HG03060 (cell line): ENCODE data around the gene GALM.
"Not testable (repeated sequence)": the region's sequence is repeated elsewhere in the genome, so short reads cannot be mapped to it uniquely, and the experiment has no call there.

Source experiments
- ATAC-seq: cut with Tn5 transposase; IDR thresholded peaks from one replicate; pipeline ENCODE4 v1.9.1; 2021; ENCODE audit warnings: low read depth, moderate number of reproducible peaks; ENCODE audit not compliant: unreplicated experiment

The GALM gene

GRCh38 chr2:38665854-38666555 lies at the start of gene GALM:
Gene GALM, plus strand, starts transcription at chr2:38666114. Its CDS starts 48 bp downstream, at chr2:38666162.
- ATAC-seq, result no peak

- ATAC-seq, result no peak
Observed at GRCh38 chr2:38617301-38617700, 48.6 kb upstream of the GALM start.

GRCh38 chr2:38619458-38620164 lies 46.3 kb upstream of the GALM start:
- ATAC-seq, result no peak

GRCh38 chr2:38620282-38620977 lies 45.5 kb upstream of the GALM start:
- ATAC-seq, result no peak

GRCh38 chr2:38621018-38621417 lies 44.9 kb upstream of the GALM start:
- ATAC-seq, result no peak

GRCh38 chr2:38622210-38622609 lies 43.7 kb upstream of the GALM start:
- no peak for ATAC-seq

- no peak for ATAC-seq
Observed at GRCh38 chr2:38626326-38627035, 39.4 kb upstream of the GALM start.

- ATAC-seq, result no peak
Observed at GRCh38 chr2:38627391-38627790, 38.5 kb upstream of the GALM start.

GRCh38 chr2:38629684-38630083 lies 36.2 kb upstream of the GALM start:
- no peak for ATAC-seq

- ATAC-seq, result no peak
Observed at GRCh38 chr2:38631976-38632375, 33.9 kb upstream of the GALM start.

- no peak for ATAC-seq
Observed at GRCh38 chr2:38632980-38633379, 32.9 kb upstream of the GALM start.

- no peak for ATAC-seq
Observed at GRCh38 chr2:38633895-38634294, 32.0 kb upstream of the GALM start.

GRCh38 chr2:38634684-38635083 lies 31.2 kb upstream of the GALM start:
- peak; percentile 98 for ATAC-seq

- no peak for ATAC-seq
Observed at GRCh38 chr2:38635139-38635538, 30.8 kb upstream of the GALM start.

GRCh38 chr2:38636069-38636468 lies 29.8 kb upstream of the GALM start:
- ATAC-seq, result no peak

GRCh38 chr2:38642373-38643017 lies 23.4 kb upstream of the GALM start:
- not testable (repeated sequence) for ATAC-seq

GRCh38 chr2:38643021-38643671 lies 22.8 kb upstream of the GALM start:
- no peak for ATAC-seq

- not testable (repeated sequence) for ATAC-seq
Observed at GRCh38 chr2:38643683-38644511, 22.0 kb upstream of the GALM start.
